ENCODE measurements around the gene CAMTA1. TPM values are rescaled to one million over a fixed set of nuclear protein-coding genes. Genes with fewer than 3 reads are reported as not detected.

The CAMTA1 gene
- total RNA-seq, 1 donor from 2014 or later = 38.1 TPM

GRCh38 chr1:7008331-7008730 is 223.1 kb downstream of the CAMTA1 start:
- Histone ChIP-seq H3K9me3 (ENCODE audit: control insufficient read depth in 3 of 3, low read length in 3 of 3) (no peaks in the 10 kb centered on the region), H3K36me3 (ENCODE audit: control insufficient read depth in 3 of 3, insufficient read depth in 3 of 3, low read length in 3 of 3) (no peaks in the 10 kb centered on the region), H3K27me3 (ENCODE audit: control insufficient read depth in 3 of 3, insufficient read depth in 3 of 3, low read length in 3 of 3) (peaks cover 0 to 2% (median 0%) of the 10 kb centered on the region in 3 donors), H3K4me3 (ENCODE audit: low read length in 3 of 3) (no peak overlapping the region), H3K9ac (ENCODE audit: low read depth in 1 of 3, low read length in 3 of 3) (no peak overlapping the region), H3K4me1 (ENCODE audit: control insufficient read depth in 3 of 3, insufficient read depth in 3 of 3, low read length in 3 of 3) (peaks cover 1 to 21% (median 10%) of the 10 kb centered on the region in 3 donors), H3K27ac (ENCODE audit: low read depth, low read length) (no peak overlapping the region)

GRCh38 chr1:7008975-7009740 is 223.9 kb downstream of the CAMTA1 start:
- H3K9ac ChIP-seq (ENCODE audit: low read depth in 1 of 3, low read length in 3 of 3) = no peak overlapping the region
- no peaks in the 10 kb centered on the region for H3K9me3 ChIP-seq (ENCODE audit: control insufficient read depth in 3 of 3, low read length in 3 of 3)
- H3K4me3 ChIP-seq (ENCODE audit: low read length in 3 of 3) = no peak overlapping the region
- H3K27me3 ChIP-seq (ENCODE audit: control insufficient read depth in 3 of 3, insufficient read depth in 3 of 3, low read length in 3 of 3) = peaks cover 0 to 2% (median 0%) of the 10 kb centered on the region in 3 donors
- peaks cover 8 to 23% (median 17%) of the 10 kb centered on the region in 3 donors for H3K4me1 ChIP-seq (ENCODE audit: control insufficient read depth in 3 of 3, insufficient read depth in 3 of 3, low read length in 3 of 3)
- H3K27ac ChIP-seq (ENCODE audit: low read depth, low read length) = no peak overlapping the region
- H3K36me3 ChIP-seq (ENCODE audit: control insufficient read depth in 3 of 3, insufficient read depth in 3 of 3, low read length in 3 of 3) = no peaks in the 10 kb centered on the region

GRCh38 chr1:7009741-7010525 is 224.7 kb downstream of the CAMTA1 start:
- H3K9ac ChIP-seq (ENCODE audit: low read depth in 1 of 3, low read length in 3 of 3) = no peak overlapping the region
- H3K4me1 ChIP-seq (ENCODE audit: control insufficient read depth in 3 of 3, insufficient read depth in 3 of 3, low read length in 3 of 3) = peaks cover 15 to 27% (median 21%) of the 10 kb centered on the region in 3 donors
- peaks cover 0 to 2% (median 0%) of the 10 kb centered on the region in 3 donors for H3K27me3 ChIP-seq (ENCODE audit: control insufficient read depth in 3 of 3, insufficient read depth in 3 of 3, low read length in 3 of 3)
- no peaks in the 10 kb centered on the region for H3K9me3 ChIP-seq (ENCODE audit: control insufficient read depth in 3 of 3, low read length in 3 of 3)
- H3K36me3 ChIP-seq (ENCODE audit: control insufficient read depth in 3 of 3, insufficient read depth in 3 of 3, low read length in 3 of 3) = no peaks in the 10 kb centered on the region
- H3K27ac ChIP-seq (ENCODE audit: low read depth, low read length) = no peak overlapping the region
- no peak overlapping the region for H3K4me3 ChIP-seq (ENCODE audit: low read length in 3 of 3)

- Histone ChIP-seq H3K9me3 (ENCODE audit: control insufficient read depth in 3 of 3, low read length in 3 of 3) (no peaks in the 10 kb centered on the region), H3K4me3 (ENCODE audit: low read length in 3 of 3) (no peak overlapping the region), H3K27ac (ENCODE audit: low read depth, low read length) (no peak overlapping the region), H3K4me1 (ENCODE audit: control insufficient read depth in 3 of 3, insufficient read depth in 3 of 3, low read length in 3 of 3) (peaks cover 15 to 31% (median 21%) of the 10 kb centered on the region in 3 donors), H3K9ac (ENCODE audit: low read depth in 1 of 3, low read length in 3 of 3) (no peak overlapping the region), H3K27me3 (ENCODE audit: control insufficient read depth in 3 of 3, insufficient read depth in 3 of 3, low read length in 3 of 3) (peaks cover 0 to 2% (median 0%) of the 10 kb centered on the region in 3 donors), H3K36me3 (ENCODE audit: control insufficient read depth in 3 of 3, insufficient read depth in 3 of 3, low read length in 3 of 3) (no peaks in the 10 kb centered on the region)
Observed at GRCh38 chr1:7010534-7011200, 225.4 kb downstream of the CAMTA1 start.

DNA sequence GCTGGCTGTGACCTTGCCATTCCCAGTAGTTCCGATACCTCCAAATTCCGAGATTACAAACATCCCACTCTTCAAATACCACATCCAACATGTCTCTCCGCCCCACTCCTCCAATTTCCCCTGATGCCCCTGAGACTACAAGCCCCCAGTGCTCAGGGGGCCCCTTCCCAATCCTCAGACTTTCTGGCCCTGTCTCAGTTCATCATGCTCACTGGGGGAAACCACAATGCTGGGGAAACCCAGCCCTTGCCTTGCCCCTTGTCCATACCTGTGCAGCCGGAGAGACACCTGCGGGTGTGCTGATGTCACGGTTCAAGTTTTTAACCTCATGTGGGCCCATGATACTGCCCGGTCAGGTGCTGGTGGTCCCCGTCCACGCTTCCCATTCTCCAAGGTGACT is 226.6 kb downstream of the CAMTA1 start:
- Histone ChIP-seq H3K36me3 (ENCODE audit: control insufficient read depth in 3 of 3, insufficient read depth in 3 of 3, low read length in 3 of 3) (no peaks in the 10 kb centered on the region), H3K27me3 (ENCODE audit: control insufficient read depth in 3 of 3, insufficient read depth in 3 of 3, low read length in 3 of 3) (peaks cover 0 to 2% (median 0%) of the 10 kb centered on the region in 3 donors), H3K4me1 (ENCODE audit: control insufficient read depth in 3 of 3, insufficient read depth in 3 of 3, low read length in 3 of 3) (peaks cover 15 to 31% (median 21%) of the 10 kb centered on the region in 3 donors), H3K9ac (ENCODE audit: low read depth in 1 of 3, low read length in 3 of 3) (no peak overlapping the region), H3K27ac (ENCODE audit: low read depth, low read length) (no peak overlapping the region), H3K9me3 (ENCODE audit: control insufficient read depth in 3 of 3, low read length in 3 of 3) (no peaks in the 10 kb centered on the region), H3K4me3 (ENCODE audit: low read length in 3 of 3) (no peak overlapping the region)

GRCh38 chr1:7012461-7012924 is 227.2 kb downstream of the CAMTA1 start:
- Histone ChIP-seq H3K9ac (ENCODE audit: low read depth in 1 of 3, low read length in 3 of 3) (no peak overlapping the region), H3K9me3 (ENCODE audit: control insufficient read depth in 3 of 3, low read length in 3 of 3) (no peaks in the 10 kb centered on the region), H3K4me3 (ENCODE audit: low read length in 3 of 3) (no peak overlapping the region), H3K4me1 (ENCODE audit: control insufficient read depth in 3 of 3, insufficient read depth in 3 of 3, low read length in 3 of 3) (peaks cover 15 to 31% (median 21%) of the 10 kb centered on the region in 3 donors), H3K27ac (ENCODE audit: low read depth, low read length) (no peak overlapping the region), H3K27me3 (ENCODE audit: control insufficient read depth in 3 of 3, insufficient read depth in 3 of 3, low read length in 3 of 3) (peaks cover 0 to 2% (median 0%) of the 10 kb centered on the region in 3 donors), H3K36me3 (ENCODE audit: control insufficient read depth in 3 of 3, insufficient read depth in 3 of 3, low read length in 3 of 3) (no peaks in the 10 kb centered on the region)

GRCh38 chr1:7013833-7014639 is 228.8 kb downstream of the CAMTA1 start:
- H3K4me3 ChIP-seq (ENCODE audit: low read length in 3 of 3) = peak overlapping the region in 2 of 3 donors; percentile 22 to 56
- H3K9ac ChIP-seq (ENCODE audit: low read depth in 1 of 3, low read length in 3 of 3) = peak overlapping the region; percentile 21 to 74 (median 55)
- no peaks in the 10 kb centered on the region for H3K9me3 ChIP-seq (ENCODE audit: control insufficient read depth in 3 of 3, low read length in 3 of 3)
- peaks cover 0 to 1% (median 0%) of the 10 kb centered on the region in 3 donors for H3K27me3 ChIP-seq (ENCODE audit: control insufficient read depth in 3 of 3, insufficient read depth in 3 of 3, low read length in 3 of 3)
- peak overlapping the region; percentile 84 for H3K27ac ChIP-seq (ENCODE audit: low read depth, low read length)
- H3K36me3 ChIP-seq (ENCODE audit: control insufficient read depth in 3 of 3, insufficient read depth in 3 of 3, low read length in 3 of 3) = no peaks in the 10 kb centered on the region
- H3K4me1 ChIP-seq (ENCODE audit: control insufficient read depth in 3 of 3, insufficient read depth in 3 of 3, low read length in 3 of 3) = peaks cover 15 to 31% (median 21%) of the 10 kb centered on the region in 3 donors

- peak overlapping the region in 1 of 3 donors; percentile 74 for H3K9ac ChIP-seq (ENCODE audit: low read depth in 1 of 3, low read length in 3 of 3)
- no peaks in the 10 kb centered on the region for H3K9me3 ChIP-seq (ENCODE audit: control insufficient read depth in 3 of 3, low read length in 3 of 3)
- no peaks in the 10 kb centered on the region for H3K27me3 ChIP-seq (ENCODE audit: control insufficient read depth in 3 of 3, insufficient read depth in 3 of 3, low read length in 3 of 3)
- H3K36me3 ChIP-seq (ENCODE audit: control insufficient read depth in 3 of 3, insufficient read depth in 3 of 3, low read length in 3 of 3) = no peaks in the 10 kb centered on the region
- H3K4me1 ChIP-seq (ENCODE audit: control insufficient read depth in 3 of 3, insufficient read depth in 3 of 3, low read length in 3 of 3) = peaks cover 15 to 31% (median 21%) of the 10 kb centered on the region in 3 donors
- peak overlapping the region; percentile 84 for H3K27ac ChIP-seq (ENCODE audit: low read depth, low read length)
- peak overlapping the region in 1 of 3 donors; percentile 22 for H3K4me3 ChIP-seq (ENCODE audit: low read length in 3 of 3)
Observed at GRCh38 chr1:7014640-7014930, 229.3 kb downstream of the CAMTA1 start.

- no peaks in the 10 kb centered on the region for H3K27me3 ChIP-seq (ENCODE audit: control insufficient read depth in 3 of 3, insufficient read depth in 3 of 3, low read length in 3 of 3)
- no peaks in the 10 kb centered on the region for H3K36me3 ChIP-seq (ENCODE audit: control insufficient read depth in 3 of 3, insufficient read depth in 3 of 3, low read length in 3 of 3)
- no peak overlapping the region for H3K27ac ChIP-seq (ENCODE audit: low read depth, low read length)
- no peaks in the 10 kb centered on the region for H3K9me3 ChIP-seq (ENCODE audit: control insufficient read depth in 3 of 3, low read length in 3 of 3)
- peaks cover 15 to 31% (median 21%) of the 10 kb centered on the region in 3 donors for H3K4me1 ChIP-seq (ENCODE audit: control insufficient read depth in 3 of 3, insufficient read depth in 3 of 3, low read length in 3 of 3)
- H3K9ac ChIP-seq (ENCODE audit: low read depth in 1 of 3, low read length in 3 of 3) = no peak overlapping the region
- no peak overlapping the region for H3K4me3 ChIP-seq (ENCODE audit: low read length in 3 of 3)
Observed at GRCh38 chr1:7015022-7015421, 229.8 kb downstream of the CAMTA1 start.
